PC-9 (cell line): ENCODE results near the gene TK1. TPM values are rescaled to one million over a fixed set of nuclear protein-coding genes. Genes with fewer than 3 reads are reported as not detected.
A peak's percentile ranks its signal among the peaks of the same experiment; 100 is the strongest.
"Not testable (repeated sequence)": the region's sequence is repeated elsewhere in the genome, so short reads cannot be mapped to it uniquely, and the experiment has no call there.

Experiments
- Bru-seq: library from RNA; stranded (reverse); fragments of 400-500 nt; gene quantifications from one replicate; lab custom pipeline; 2021; lab: Mats Ljungman, UMichigan
- BruChase-seq, 2 experiments: library from RNA; stranded (reverse); fragments of 400-500 nt; gene quantifications; one replicate each; lab custom pipeline; 2021; lab: Mats Ljungman, UMichigan
- BruUV-seq: library from RNA; stranded (reverse); fragments of 400-500 nt; replicated peaks from 2 replicates; lab custom pipeline; 2021; lab: Mats Ljungman, UMichigan
- CTCF ChIA-PET: fragments of 300-600 bp; sonication (Branson Sonifier 250); formaldehyde crosslinking; loops from one replicate; lab custom pipeline; 2022; ENCODE audit warnings: antibody characterized with exemption; lab: Charles Lee
- POLR2A ChIA-PET: fragments of 300-600 bp; sonication (Branson Sonifier 250); formaldehyde crosslinking; loops from one replicate; lab custom pipeline; 2022; ENCODE audit warnings: antibody characterized with exemption; ENCODE audit not compliant: unreplicated experiment; lab: Charles Lee
- DNase-seq, 2 experiments: peaks; one replicate each; pipeline versions ENCODE4 v3.0.0 to v3.0.0-alpha.2; 2015 to 2022; ENCODE audit warnings: mixed read lengths in 1 of 2
- H2AFZ ChIP-seq: fragments of 200-600 bp; sonication (generic); 2 replicates; pipeline ENCODE4 v1.8.1; 2017; ENCODE audit warnings: antibody characterized with exemption
- H3F3A ChIP-seq: fragments of 200-600 bp; sonication (generic); 2 replicates; pipeline ENCODE4 v1.8.1; 2017; ENCODE audit warnings: antibody characterized with exemption, mild to moderate bottlenecking, low read depth; ENCODE audit not compliant: insufficient read depth
- H3K27ac ChIP-seq: fragments of 200-600 bp; sonication (generic); 2 replicates; pipeline ENCODE4 v1.6.1; 2016; ENCODE audit warnings: mixed run types
- H3K27me3 ChIP-seq: fragments of 200-600 bp; sonication (generic); 2 replicates; pipeline ENCODE4 v1.6.1; 2016; ENCODE audit warnings: low read depth, mixed run types; ENCODE audit not compliant: insufficient read depth
- H3K36me3 ChIP-seq: fragments of 200-600 bp; sonication (generic); 2 replicates; pipeline ENCODE4 v1.6.1; 2016; ENCODE audit warnings: low read depth, mixed run types
- H3K4me1 ChIP-seq: fragments of 200-600 bp; sonication (generic); replicated peaks from 2 replicates; pipeline ENCODE4 v1.6.1; 2016; ENCODE audit warnings: mixed run types; ENCODE audit not compliant: insufficient read depth
- H3K4me2 ChIP-seq: fragments of 200-600 bp; sonication (generic); 2 replicates; pipeline ENCODE4 v1.6.1; 2017; ENCODE audit warnings: mixed run types
- H3K4me3 ChIP-seq: fragments of 200-600 bp; sonication (generic); 2 replicates; pipeline ENCODE4 v1.6.1; 2016; ENCODE audit warnings: mixed run types
- H3K79me2 ChIP-seq: fragments of 200-600 bp; sonication (generic); 2 replicates; pipeline ENCODE4 v1.6.1; 2017; ENCODE audit warnings: low read depth, mixed run types
- H3K9me2 ChIP-seq: fragments of 200-600 bp; sonication (generic); 2 replicates; pipeline ENCODE4 v1.8.1; 2017; ENCODE audit warnings: mild to moderate bottlenecking; ENCODE audit not compliant: insufficient read depth
- H3K9me3 ChIP-seq: fragments of 200-600 bp; sonication (generic); 2 replicates; pipeline ENCODE4 v1.8.1; 2016; ENCODE audit warnings: low read depth; ENCODE audit not compliant: insufficient read depth
- H4K20me1 ChIP-seq: fragments of 200-600 bp; sonication (generic); 2 replicates; pipeline ENCODE4 v1.8.1; 2017; ENCODE audit not compliant: insufficient read depth
- EZH2 ChIP-seq: fragments of 200-600 bp; sonication (generic); IDR thresholded peaks from 2 replicates; pipeline ENCODE4 v1.8.0; 2017; ENCODE audit warnings: antibody characterized with exemption, low read depth
- intact Hi-C: fragments of 100-400 bp; cut with micrococcal nuclease; formaldehyde crosslinking; loops from one replicate; pipeline ENCODE4 v1.10.0; 2022; ENCODE audit not compliant: unreplicated experiment
- long read RNA-seq: library from polyadenylated mRNA; stranded (forward); transcript quantifications from one replicate; pipeline ENCODE4 v2.0.0, GENCODE V29; 2022
- total RNA-seq: library from RNA; stranded (reverse); gene quantifications from 2 replicates; pipeline ENCODE4 v1.2.3, GENCODE V29; 2021
- TF ChIP-seq, protein P1 (sequence below): fragments of 200-600 bp; sonication (generic); conservative IDR thresholded peaks from 2 replicates; pipeline ENCODE4 v1.6.1; 2017; ENCODE audit warnings: mixed run types, antibody characterized with exemption, mild to moderate bottlenecking, moderate library complexity

TK1 gene
- total RNA-seq (137 and 147 TPM in 2 replicates), Bru-seq, nascent RNA (percentile 86 among the genes with signal in this experiment), BruChase-seq, experiment 1, labeled RNA remaining after a 2-hour chase (percentile 63 among the genes with signal in this experiment), BruChase-seq, experiment 2, labeled RNA remaining after a 6-hour chase (percentile 84 among the genes with signal in this experiment)
- long read RNA-seq, transcript TK1-201 (7 exons, 1,628 nt): major isoform, 498 of 549 reads
- long read RNA-seq, transcript TK1-203 (6 exons, 1,681 nt): minor isoform, 18 of 549 reads
- long read RNA-seq, partial matches to known transcripts: 13 of 549 reads
- long read RNA-seq, other reads (novel, unspliced or antisense): 18 of 549 reads

GRCh38 chr17:78186692-78187595 is at the start of gene TK1, which contains the start of gene AFMID:
TSS of gene TK1 (minus strand) at chr17:78187052. CDS start at chr17:78186994, 58 bp downstream.
TSS of gene AFMID (plus strand) at chr17:78187362. CDS start at chr17:78187371, 9 bp downstream.
- peak within 1 kb of the TSS; percentile 90 for H3K4me2 ChIP-seq
- no peaks in the 10 kb centered on the region for H3K9me2 ChIP-seq
- peaks cover 16% of the 10 kb centered on the region; the same call in 1 of the 2 replicates for H3K79me2 ChIP-seq
- no peak within 1 kb of the TSS; the same call in 1 of the 2 replicates for H3K27ac ChIP-seq
- BruUV-seq: no TSS peak
- H3K27me3 ChIP-seq: no peaks in the 10 kb centered on the region
- peak within 1 kb of the TSS; percentile 69 for H3K4me3 ChIP-seq
- TF ChIP-seq, protein P1, sequence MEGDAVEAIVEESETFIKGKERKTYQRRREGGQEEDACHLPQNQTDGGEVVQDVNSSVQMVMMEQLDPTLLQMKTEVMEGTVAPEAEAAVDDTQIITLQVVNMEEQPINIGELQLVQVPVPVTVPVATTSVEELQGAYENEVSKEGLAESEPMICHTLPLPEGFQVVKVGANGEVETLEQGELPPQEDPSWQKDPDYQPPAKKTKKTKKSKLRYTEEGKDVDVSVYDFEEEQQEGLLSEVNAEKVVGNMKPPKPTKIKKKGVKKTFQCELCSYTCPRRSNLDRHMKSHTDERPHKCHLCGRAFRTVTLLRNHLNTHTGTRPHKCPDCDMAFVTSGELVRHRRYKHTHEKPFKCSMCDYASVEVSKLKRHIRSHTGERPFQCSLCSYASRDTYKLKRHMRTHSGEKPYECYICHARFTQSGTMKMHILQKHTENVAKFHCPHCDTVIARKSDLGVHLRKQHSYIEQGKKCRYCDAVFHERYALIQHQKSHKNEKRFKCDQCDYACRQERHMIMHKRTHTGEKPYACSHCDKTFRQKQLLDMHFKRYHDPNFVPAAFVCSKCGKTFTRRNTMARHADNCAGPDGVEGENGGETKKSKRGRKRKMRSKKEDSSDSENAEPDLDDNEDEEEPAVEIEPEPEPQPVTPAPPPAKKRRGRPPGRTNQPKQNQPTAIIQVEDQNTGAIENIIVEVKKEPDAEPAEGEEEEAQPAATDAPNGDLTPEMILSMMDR: peak; percentile 83
- TF ChIP-seq EZH2: no peak
- ChIA-PET POLR2A (interaction anchor here (0.5 to 2.0 kb wide), 12 partner anchors 10 to 1444 kb away, joined by 3 to 17 read pairs (median 6); partner anchors contain the start of gene TMC6), CTCF (interaction anchor here (0.5 to 2.6 kb wide), 14 partner anchors 9 to 464 kb away, joined by 3 to 16 read pairs (median 6); partner anchors contain the start of gene SYNGR2)
- H2AFZ ChIP-seq: peak within 1 kb of the TSS; percentile 81
- H3F3A ChIP-seq: no peaks in the 10 kb centered on the region
- H3K36me3 ChIP-seq: no peaks in the 10 kb centered on the region
- H3K4me1 ChIP-seq: peaks cover 8% of the 10 kb centered on the region
- peak; percentile 90 to 99 for DNase-seq
- no peaks in the 10 kb centered on the region for H4K20me1 ChIP-seq
- intact Hi-C loops: loop anchor here (1.0 to 2.0 kb wide), 2 partner anchors 45 to 58 kb away; partner anchors contain the start of gene TMC6
- no peaks in the 10 kb centered on the region for H3K9me3 ChIP-seq

GRCh38 chr17:78235885-78236284 is 49.0 kb upstream of the TK1 start:
- DNase-seq: no peak
- CTCF ChIA-PET: no interaction called here
- H3K4me1 ChIP-seq: no peaks in the 10 kb centered on the region
- no peaks in the 10 kb centered on the region for H3F3A ChIP-seq
- no peaks in the 10 kb centered on the region for H4K20me1 ChIP-seq
- POLR2A ChIA-PET: no interaction called here
- no peaks in the 10 kb centered on the region for H3K9me2 ChIP-seq
- H3K27me3 ChIP-seq: no peaks in the 10 kb centered on the region
- H3K36me3 ChIP-seq: no peaks in the 10 kb centered on the region
- BruUV-seq: no TSS peak
- H3K27ac ChIP-seq: no peak overlapping the region
- no peak overlapping the region for H2AFZ ChIP-seq
- H3K79me2 ChIP-seq: no peaks in the 10 kb centered on the region
- H3K9me3 ChIP-seq: no peaks in the 10 kb centered on the region
- H3K4me2 ChIP-seq: no peak overlapping the region
- H3K4me3 ChIP-seq: no peak overlapping the region
- TF ChIP-seq, protein P1: no peak
- no peak for TF ChIP-seq EZH2
- intact Hi-C loops: no loop called here

DNA sequence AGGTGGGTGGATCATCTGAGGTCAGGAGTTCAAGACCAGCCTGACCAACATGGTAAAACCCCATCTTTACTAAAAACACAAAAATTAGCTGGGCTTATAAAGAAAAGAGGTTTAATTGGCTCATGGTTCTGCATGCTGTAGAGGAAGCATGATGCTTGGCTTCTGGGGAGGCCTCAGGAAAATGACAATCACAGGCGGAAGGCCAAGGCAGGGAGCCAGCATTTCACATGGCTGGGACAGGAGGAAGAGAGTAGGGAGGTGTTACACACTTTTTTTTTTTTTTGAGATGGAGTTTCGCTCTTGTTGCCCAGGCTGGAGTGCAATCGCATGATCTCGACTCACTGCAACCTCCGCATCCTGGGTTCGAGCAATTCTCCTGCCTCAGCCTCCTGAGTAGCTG is 48.2 kb upstream of the TK1 start:
- H3K27ac ChIP-seq, H3K27me3 ChIP-seq, DNase-seq, CTCF ChIA-PET, H3K9me2 ChIP-seq, H4K20me1 ChIP-seq, H3F3A ChIP-seq, H3K4me1 ChIP-seq, H3K79me2 ChIP-seq, intact Hi-C loops, H3K4me3 ChIP-seq, H3K4me2 ChIP-seq, POLR2A ChIA-PET, H3K36me3 ChIP-seq, H2AFZ ChIP-seq, BruUV-seq, H3K9me3 ChIP-seq: not testable (repeated sequence)
